ENCODE data around the gene HEXIM2. TPM values are rescaled to one million over a fixed set of nuclear protein-coding genes. Genes with fewer than 3 reads are reported as not detected.

HEXIM2 gene
- polyA plus RNA-seq, 1 donor (not counting 4 experiments of a cell fraction or from before 2014, with no cell fraction given) = 2.3 TPM

GRCh38 chr17:45150911-45151809, 10.5 kb upstream of the HEXIM2 start:
- Histone ChIP-seq H3K9me1 (ENCODE audit: control insufficient read depth, extremely low read depth, insufficient read depth, low read length) (no peaks in the 10 kb centered on the region), H3K79me2 (ENCODE audit: control insufficient read depth, insufficient read depth, low read length) (peaks cover 35% of the 10 kb centered on the region)
- dilution Hi-C loops (cut with MboI; ENCODE audit: extremely low pct_ligation_motif_present, low sequenced_read_pairs) = no loop called here

GRCh38 chr17:45155029-45155428, 6.6 kb upstream of the HEXIM2 start:
- Histone ChIP-seq H3K27ac (ENCODE audit: control insufficient read depth, insufficient read depth, low read length) (no peak overlapping the region), H3K9me1 (ENCODE audit: control insufficient read depth, extremely low read depth, insufficient read depth, low read length) (no peaks in the 10 kb centered on the region), H3K79me2 (ENCODE audit: control insufficient read depth, insufficient read depth, low read length) (peaks cover 34% of the 10 kb centered on the region), H3K36me3 (ENCODE audit: control insufficient read depth in 2 of 2, extremely low read depth in 1 of 2, insufficient read depth in 2 of 2, low read length in 2 of 2) (peaks cover 0 to 4% of the 10 kb centered on the region in 2 experiments), H4K20me1 (ENCODE audit: control insufficient read depth, extremely low read depth, insufficient read depth, low read length) (peaks cover 6% of the 10 kb centered on the region), H3K4me3 (ENCODE audit: control insufficient read depth in 2 of 3, extremely low read depth in 1 of 3, insufficient read depth in 2 of 3, low read depth in 1 of 3, low read length in 3 of 3) (no peak overlapping the region), H3K9ac (ENCODE audit: control insufficient read depth, extremely low read depth, insufficient read depth, low read length) (no peak overlapping the region), H3K4me2 (ENCODE audit: control insufficient read depth, extremely low read depth, insufficient read depth, low read depth, low read length) (no peak overlapping the region), H2AFZ (ENCODE audit: control insufficient read depth, low read length) (no peak overlapping the region), H3K27me3 (ENCODE audit: control insufficient read depth, extremely low read depth, insufficient read depth, low read length) (no peaks in the 10 kb centered on the region), H3K4me1 (ENCODE audit: control insufficient read depth, extremely low read depth, insufficient read depth, low read length) (peaks cover 16% of the 10 kb centered on the region), H3K9me3 (ENCODE audit: control insufficient read depth, low read depth, low read length) (no peaks in the 10 kb centered on the region)
- TF ChIP-seq EZH2 (IDR thresholded peaks at IDR 0.05; ENCODE audit: low read length) (no peak), CTCF (optimal IDR thresholded peaks at IDR 0.05 in 1 of 3, IDR thresholded peaks at IDR 0.05 in 1 of 3, conservative IDR thresholded peaks at IDR 0.05 in 1 of 3; ENCODE audit: extremely low read depth in 1 of 3, insufficient read depth in 2 of 3, low read length in 3 of 3) (no peak)
- DNase-seq (ENCODE audit: low read depth, low spot score) (no peak), FAIRE-seq (no peak)
- dilution Hi-C loops (cut with MboI; ENCODE audit: extremely low pct_ligation_motif_present, low sequenced_read_pairs) = no loop called here

More at GRCh38 chr17:45150911-45151809, 10.5 kb upstream of the HEXIM2 start:
- H3K27ac ChIP-seq (ENCODE audit: control insufficient read depth, insufficient read depth, low read length) = peak overlapping the region; percentile 82
- FAIRE-seq (no peak), DNase-seq (ENCODE audit: low read depth, low spot score) (no peak)
- H4K20me1 ChIP-seq (ENCODE audit: control insufficient read depth, extremely low read depth, insufficient read depth, low read length) = peaks cover 10% of the 10 kb centered on the region
- no peak overlapping the region for H2AFZ ChIP-seq (ENCODE audit: control insufficient read depth, low read length)
- peak overlapping the region; percentile 94 for H3K9ac ChIP-seq (ENCODE audit: control insufficient read depth, extremely low read depth, insufficient read depth, low read length)
- no peaks in the 10 kb centered on the region for H3K36me3 ChIP-seq (ENCODE audit: control insufficient read depth in 2 of 2, extremely low read depth in 1 of 2, insufficient read depth in 2 of 2, low read length in 2 of 2)
- H3K27me3 ChIP-seq (ENCODE audit: control insufficient read depth, extremely low read depth, insufficient read depth, low read length) = no peaks in the 10 kb centered on the region
- TF ChIP-seq EZH2 (IDR thresholded peaks at IDR 0.05; ENCODE audit: low read length) (no peak), CTCF (optimal IDR thresholded peaks at IDR 0.05 in 1 of 3, IDR thresholded peaks at IDR 0.05 in 1 of 3, conservative IDR thresholded peaks at IDR 0.05 in 1 of 3; ENCODE audit: extremely low read depth in 1 of 3, insufficient read depth in 2 of 3, low read length in 3 of 3) (no peak)
- peak overlapping the region; percentile 90 for H3K4me2 ChIP-seq (ENCODE audit: control insufficient read depth, extremely low read depth, insufficient read depth, low read depth, low read length)
- peaks cover 24% of the 10 kb centered on the region for H3K4me1 ChIP-seq (ENCODE audit: control insufficient read depth, extremely low read depth, insufficient read depth, low read length)
- no peaks in the 10 kb centered on the region for H3K9me3 ChIP-seq (ENCODE audit: control insufficient read depth, low read depth, low read length)
- H3K4me3 ChIP-seq (ENCODE audit: control insufficient read depth in 2 of 3, extremely low read depth in 1 of 3, insufficient read depth in 2 of 3, low read depth in 1 of 3, low read length in 3 of 3) = peak overlapping the region; percentile 70 to 94 (median 92)
